GM19395 (cell line): Measurements from ENCODE around the gene AHI1.

Experiments used
- ATAC-seq: cut with Tn5 transposase; IDR thresholded peaks from one replicate; pipeline ENCODE4 v1.9.1; 2021; ENCODE audit warnings: mild to moderate bottlenecking, moderate library complexity; ENCODE audit not compliant: unreplicated experiment

Gene AHI1

DNA sequence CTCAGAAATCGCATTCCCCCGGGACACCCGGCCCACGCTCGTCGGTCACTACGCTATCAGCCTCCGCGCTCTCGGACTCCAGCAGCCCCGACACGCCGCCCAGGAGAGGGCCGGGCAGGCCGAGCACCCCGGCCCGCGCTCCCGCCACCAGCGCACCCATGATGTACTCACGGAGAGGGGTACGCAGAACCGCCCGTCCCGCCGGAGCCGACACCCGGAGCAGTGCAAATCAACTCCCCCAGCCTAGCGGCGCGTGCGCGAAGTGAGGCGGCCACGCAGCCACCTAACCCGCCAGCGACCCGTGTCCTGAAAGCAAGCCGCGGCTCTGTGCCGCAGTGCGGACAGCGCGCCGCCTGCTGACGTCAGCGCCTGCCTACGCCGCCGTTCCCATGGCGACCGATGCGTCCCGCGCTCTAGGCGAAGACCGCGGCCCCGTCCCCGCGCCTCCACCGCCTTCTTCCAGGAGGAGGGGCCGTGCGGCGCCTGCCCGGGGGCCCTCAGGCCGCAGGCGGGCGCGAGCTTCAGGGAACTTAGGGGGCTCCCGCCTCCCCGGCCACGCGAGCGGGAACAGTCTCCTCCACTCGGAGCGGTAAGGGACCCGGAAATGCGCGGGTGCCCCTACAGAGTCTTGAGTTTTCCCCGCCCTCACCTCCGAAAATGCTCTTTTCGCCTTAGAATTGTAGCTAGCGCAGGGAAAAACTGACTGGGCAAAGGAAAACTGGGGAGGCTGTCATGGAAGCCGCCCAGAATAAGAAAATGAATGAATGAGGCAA is at the start of gene AHI1:
AHI1 (minus strand) TSS at position 329 of the 773 bp plus-strand sequence. CDS start 5,503 bp downstream, outside the sequence.
- peak; percentile 94 for ATAC-seq

DNA sequence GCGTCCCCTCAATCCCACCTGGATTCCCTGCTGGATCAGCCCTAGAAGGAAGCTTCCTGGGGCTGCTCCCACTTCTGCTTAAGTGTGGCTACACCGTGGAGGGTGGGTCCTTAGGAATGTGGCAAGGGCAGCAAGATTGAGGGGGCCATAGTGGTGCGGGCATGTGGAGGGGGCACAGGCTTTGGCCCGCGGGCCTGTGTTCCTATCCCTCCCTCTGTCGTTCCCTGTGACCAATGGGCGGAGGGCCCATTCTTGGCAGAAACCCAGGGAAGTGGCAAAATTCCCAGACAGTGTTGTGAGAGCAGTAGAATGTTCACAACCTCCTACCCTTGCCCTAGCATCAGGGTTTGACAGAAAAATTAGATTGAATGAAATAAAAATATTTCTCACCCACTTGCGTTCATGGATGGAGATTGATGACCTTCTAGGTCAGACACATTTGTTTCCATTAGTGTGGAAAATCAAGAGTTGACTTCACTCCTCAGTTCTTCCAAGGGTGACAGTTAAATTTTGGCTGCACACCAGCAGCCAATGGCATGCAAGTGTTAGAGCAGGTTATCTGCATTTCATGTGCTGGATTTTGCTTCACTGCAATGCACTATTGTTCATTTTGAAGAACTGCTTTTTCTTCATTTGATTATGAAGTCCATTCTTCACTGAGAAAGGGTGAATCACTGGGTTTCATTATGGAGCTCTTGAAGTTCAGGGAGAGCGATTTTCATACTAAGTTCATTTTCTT is 49.3 kb upstream of the AHI1 start:
- no peak for ATAC-seq

DNA sequence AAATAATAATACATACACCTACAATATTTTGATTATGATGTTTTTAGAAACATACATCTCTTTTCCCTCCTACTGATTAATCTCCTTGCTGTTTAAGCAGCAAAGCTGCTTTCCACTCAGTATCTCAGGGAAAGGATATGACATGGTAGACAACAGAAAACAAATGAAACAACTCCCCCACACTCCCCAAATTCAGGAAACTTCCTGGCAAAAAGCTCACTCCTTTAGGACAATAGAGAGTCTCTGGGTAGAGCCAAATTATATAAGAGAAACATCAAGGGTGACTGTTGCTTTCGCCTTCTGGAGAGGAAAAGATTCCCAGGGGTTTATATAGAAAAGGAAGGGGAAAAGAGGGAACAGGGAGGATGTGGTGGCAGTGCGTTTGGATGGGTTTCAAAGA is 48.7 kb upstream of the AHI1 start:
- ATAC-seq, result no peak

DNA sequence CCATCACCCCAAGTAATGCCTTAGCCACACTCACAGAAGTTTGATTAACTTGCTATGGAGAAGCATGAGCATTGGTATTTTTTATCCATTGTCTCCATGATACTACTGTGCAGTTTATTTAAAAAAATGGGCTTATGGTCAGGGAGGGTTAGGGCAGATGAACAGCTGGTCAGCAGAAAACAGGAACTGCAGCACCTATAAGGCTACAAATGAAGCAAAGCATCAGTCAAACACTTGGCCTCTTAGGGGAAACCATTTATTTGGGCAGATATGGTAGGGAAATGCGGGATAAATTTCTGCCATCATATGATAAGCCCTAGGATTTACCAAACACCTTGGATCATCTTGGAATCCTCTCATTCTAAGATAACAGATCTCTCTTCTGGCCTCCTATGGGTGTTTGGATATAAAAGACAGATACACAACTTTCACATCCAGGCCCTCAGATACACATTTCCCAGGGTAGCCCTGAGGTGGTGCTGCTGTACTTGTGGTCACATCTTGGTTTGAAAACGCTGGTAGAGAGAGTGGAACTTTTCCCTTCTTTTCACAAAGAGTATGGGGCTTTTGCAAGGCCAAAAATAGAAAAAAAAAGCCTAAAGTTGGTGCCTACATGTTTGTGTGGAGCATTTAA is 42.8 kb upstream of the AHI1 start:
- ATAC-seq, result no peak

DNA sequence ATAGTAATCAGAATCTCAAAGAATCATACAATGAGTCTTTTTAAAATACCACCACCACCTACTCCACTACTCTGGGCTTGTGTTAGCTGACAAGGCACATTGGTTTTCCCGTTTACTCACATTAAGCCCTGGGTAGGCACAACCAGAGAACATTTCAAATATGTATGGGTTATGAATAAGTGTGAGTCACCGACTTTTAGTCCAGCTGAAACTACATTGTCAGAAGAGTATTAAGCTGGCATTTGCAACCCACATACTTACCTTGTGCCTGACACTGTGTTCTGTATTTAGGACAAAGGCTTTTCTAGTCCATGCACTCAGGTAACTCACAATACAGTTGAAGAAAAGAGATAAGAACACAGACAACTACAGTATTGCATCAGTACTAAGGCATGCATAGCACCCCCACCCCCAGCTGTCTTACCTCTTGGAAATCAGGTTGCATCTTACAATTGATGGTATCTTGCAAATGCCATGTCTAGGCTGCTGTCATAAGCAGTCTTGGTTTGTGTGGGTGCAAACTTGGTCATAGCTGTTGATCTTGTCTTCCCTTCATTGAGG is 40.3 kb upstream of the AHI1 start:
- no peak for ATAC-seq

DNA sequence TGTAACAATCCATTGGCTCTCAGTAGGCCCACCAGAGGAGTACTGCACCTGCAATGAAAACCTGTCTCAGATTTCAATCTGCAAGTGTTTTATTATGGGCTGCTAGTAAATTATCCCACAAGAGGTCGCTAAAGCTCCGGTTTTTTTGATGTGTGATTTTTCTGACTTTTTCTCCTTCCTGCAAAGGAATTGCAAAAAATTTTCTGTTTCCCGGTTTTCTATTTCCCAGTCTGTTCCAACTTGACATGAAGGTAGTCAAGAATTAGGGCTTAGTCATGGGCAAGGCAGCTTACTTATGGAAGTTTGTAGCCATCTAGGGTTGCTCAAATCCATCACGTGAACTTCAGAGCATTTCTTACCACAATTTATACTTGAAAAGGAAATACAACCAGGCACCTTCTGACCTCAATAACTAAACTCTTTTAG is 38.5 kb upstream of the AHI1 start:
- ATAC-seq, result no peak

DNA sequence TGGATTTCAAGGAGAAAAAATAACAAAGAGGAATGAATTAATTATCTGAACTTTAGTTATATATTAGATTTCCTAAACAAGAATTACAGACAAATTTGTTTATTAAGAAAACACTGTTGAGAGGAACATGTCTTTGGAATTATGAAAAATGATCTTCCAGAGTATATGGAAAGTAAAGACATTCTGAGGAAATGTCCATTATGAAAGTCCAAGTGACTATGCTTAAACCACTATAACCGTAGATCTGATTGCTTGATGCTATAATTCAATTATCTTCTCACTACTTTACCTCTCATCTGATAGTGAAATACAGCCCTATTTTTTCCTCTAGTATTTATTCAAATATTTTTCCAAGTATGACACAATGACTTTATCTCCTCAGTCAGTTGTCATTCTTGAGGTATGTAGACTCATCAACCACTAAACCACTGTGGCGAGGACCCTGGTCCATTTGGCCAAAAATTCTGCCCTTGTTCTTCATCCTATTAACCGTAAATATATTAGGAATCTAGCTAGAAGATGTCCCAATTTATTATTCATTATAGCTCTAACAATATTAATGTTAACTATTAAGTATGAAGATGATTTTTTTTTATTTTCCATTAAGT is 37.3 kb upstream of the AHI1 start:
- ATAC-seq, result no peak

DNA sequence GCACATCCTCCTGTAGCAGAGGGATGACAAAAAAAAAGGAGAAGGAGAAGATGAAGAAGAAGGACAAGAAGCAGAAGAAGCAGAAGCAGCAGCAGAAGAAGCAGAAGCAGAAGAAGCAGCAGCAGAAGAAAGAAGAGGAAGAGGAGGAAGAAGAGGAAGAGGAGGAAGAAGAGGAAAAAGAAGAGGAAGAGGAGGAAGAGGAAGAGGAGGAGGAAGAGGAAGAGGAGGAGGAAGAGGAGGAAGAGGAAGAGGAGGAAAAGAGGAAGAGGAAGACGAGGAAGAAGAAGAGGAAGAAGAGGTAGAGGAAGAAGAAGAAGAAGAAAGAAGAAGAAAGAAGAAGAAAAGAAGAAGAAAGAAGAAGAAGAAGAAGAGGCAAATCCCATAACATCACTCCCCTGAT is 35.0 kb upstream of the AHI1 start:
- no peak for ATAC-seq

DNA sequence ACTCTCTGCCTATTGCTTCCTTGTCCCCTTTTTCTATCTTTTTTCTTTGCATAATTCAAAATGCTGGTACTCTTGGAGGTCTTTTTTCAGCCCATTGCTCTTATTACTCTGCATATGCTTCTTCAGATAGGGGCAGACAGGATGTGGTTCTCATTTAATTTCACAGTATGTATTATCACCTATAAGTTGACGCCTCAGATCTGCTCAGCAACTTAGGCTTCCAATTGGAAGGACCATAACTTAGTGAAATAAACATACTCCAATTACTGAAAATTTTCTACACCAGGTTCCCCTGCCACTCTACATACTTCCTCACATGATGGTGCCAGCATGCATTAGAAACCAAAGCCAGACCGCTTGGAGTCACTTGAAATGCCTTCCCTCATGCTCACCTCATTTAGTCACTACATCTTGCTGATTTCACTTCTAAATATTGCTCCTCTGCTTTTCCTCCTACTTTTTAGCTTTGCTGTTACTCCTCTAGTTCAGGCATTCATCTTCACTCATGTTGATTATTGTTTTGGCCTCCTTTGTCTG is 34.5 kb upstream of the AHI1 start:
- ATAC-seq, result no peak

DNA sequence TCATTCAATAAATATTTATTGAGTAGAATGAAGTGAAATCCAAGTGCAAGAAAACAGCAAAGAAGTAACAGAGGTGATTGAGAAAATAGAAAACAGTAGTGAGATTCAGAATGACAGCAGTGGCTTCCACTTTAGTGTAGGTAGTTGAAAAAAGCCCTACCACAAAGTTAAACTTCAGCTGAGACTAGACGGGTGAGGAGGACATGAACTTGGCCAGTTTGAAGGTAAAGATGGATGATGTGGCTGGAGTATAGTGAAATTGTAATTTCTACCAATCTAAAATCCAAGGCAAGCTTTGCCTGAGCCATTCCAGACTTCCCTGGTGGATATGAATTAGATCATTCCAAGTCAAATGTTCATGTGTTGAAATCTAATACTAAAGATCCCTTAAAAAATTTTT is 32.6 kb upstream of the AHI1 start:
- ATAC-seq, result no peak

DNA sequence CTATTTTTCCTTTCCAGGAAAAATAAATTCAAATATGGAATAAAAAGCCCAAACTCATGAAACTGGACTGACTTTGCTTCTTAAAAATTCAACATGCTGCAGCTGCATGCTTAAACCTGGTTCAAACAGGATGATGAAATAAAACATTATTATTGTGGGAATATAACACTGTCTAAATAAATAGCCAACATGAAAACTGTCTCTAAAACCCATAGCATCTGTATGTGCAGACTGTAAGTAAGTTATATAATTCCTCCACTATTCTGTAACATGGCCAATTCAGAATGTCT is 30.4 kb upstream of the AHI1 start:
- ATAC-seq, result no peak

DNA sequence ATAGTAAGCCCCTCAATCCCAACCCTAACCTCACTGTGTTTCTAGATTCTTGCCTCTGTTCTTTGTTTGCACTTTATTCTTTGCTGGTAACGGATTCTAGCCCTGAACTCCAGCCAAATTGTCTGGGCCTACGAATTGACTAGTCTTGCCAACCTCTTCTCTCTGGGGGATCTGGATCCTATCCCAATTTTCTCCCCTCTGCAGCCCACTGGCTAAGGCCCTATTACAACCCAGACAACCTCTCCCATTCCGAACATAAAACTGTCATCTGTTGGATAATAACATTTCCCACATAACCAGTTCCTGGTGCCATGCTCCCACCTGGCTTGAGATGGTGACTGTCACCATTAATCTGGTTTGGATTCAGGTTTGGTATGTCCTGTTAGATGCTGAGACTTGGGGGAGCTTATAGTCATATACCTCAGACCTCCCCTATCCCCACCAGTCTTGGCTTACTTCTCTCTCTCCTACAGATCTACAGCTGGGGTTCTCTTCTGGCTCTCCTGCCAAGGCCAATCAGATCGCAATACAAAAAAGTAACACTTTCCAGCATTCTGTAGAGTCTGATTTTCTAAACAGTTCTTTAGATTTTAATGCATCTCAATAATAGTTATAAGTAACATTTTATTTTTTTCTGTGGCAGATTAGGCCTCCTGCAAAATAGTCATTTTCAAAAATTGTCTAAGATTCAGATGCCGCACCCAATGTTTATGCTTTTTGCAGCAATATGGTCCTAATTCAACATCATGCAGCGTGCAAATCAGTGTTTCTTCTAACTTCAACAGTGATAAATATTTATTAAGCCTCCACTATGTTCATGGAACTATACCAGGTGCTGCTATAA is 29.8 kb upstream of the AHI1 start:
- ATAC-seq, result no peak

DNA sequence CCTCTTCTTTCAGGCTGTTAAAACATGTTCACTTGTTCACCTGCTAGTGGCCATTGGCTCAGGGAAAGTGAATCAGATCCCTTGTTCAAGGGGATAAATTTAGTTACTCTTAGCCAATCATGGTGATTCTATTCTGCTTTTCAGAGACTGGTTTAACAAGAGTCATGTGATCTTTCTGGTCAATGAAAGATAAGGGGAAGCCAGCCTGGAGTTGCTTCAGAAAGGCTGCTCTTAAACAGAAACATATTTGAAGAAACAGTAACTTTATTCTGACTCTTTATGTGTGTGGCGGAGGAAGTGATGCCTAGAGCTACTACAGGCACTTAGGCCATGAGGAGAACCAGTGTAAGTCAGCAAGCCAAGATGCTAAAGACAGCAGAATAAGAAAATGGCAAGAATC is 28.1 kb upstream of the AHI1 start:
- no peak for ATAC-seq

DNA sequence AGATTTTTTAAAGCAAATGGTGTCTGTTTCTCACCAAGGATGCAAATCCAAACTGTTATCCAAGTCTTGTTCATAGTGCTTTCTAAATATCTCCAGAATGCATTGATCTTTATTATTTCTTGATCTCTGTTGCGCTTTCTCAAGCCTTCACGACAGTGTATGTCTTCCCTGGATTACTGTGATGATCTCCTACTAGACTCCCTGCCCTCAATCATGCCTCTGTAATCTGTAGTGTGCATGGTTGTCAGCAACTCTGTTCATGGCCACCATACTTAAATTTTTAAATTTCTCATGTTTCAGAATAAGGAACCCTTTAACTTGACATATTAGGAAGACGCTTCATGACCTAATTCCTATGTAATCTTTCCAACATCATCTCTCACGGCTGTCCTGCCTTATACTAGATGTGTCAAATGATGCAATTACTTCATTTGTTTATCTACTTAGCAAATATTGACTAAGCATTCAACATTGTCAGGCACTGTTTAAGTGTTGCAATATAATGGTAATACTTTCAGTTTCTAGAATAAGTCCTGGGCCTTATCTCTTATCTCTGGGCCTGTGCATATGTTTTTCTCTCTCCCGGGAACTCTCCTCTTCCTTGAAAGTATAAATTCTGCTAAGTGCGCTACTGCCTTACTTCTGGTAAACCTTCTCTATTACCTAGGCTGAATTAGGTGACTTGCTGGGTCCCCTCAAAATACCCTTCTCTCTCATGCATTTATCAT is 25.6 kb upstream of the AHI1 start:
- ATAC-seq, result no peak

DNA sequence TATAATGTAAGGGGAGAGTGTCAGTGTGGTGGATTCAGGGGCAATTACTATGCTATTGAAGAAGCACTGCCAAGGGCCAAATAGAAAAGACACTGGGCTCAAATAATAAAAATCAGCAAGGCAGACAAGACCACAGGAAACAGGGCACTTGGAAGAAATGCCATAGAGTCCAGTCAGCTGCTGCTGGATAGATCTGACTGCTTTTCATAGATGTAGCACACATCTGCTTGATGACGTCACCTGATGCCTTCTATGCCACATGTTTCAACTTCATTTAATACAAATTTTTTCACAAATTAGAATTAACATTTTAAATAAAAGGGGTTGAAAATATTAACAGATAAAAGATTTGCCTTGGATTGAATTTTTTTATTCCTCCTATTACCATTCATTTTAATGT is 23.9 kb upstream of the AHI1 start:
- no peak for ATAC-seq

DNA sequence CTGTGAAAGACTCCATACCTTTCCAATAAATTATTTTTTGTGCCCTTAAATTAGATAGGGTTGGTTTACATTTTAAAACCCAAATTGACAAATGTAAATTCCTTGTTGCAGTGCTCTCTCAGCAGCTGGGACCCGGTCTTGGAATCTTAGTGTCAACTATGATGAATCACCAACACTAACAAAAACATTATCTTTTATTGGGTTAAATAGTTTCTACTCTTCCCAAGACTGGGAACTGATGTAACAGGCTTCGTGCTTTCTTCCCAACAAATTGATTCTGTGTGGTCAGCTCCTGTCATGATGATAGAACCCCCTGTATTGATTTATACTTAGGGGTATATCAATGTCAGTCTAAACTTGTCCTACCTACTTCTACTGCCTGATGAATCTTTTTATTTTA is 23.2 kb upstream of the AHI1 start:
- no peak for ATAC-seq

DNA sequence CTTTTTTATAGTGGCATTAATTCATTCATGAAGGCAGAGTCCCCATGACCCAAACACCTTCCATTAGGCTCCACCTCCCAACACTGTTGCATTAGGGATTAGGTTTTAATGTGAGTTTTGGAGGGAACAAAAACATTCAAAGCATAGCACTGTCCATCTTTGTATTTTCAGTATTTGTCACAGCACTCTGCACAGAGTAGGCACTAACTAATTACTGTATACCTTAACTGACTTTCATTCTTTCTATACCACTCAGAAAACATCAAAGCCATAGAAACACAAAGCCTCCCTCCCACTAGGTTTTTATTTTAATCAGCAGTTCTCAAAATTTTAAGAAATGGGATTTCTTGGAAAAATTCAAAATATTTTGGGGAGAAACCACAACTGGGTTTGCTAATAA is 21.8 kb upstream of the AHI1 start:
- no peak for ATAC-seq

DNA sequence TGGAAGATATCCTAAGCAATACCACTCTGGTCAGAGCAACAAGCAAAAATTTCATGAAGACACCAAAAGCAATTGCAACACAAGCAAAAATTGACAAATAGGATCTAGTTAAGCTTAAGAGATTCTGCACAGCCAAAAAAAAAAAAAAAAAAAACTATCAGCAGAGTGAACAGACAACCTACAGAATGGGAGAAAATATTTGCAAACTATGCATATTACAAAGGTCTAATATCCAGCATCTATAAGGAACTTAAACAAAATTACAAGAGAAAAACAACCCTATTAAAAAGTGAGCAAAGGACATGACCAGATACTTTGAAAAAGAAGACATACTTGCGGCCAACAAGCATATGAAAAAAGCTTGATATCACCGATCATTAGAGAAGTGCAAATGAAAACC is 20.0 kb upstream of the AHI1 start:
- ATAC-seq, result no peak

DNA sequence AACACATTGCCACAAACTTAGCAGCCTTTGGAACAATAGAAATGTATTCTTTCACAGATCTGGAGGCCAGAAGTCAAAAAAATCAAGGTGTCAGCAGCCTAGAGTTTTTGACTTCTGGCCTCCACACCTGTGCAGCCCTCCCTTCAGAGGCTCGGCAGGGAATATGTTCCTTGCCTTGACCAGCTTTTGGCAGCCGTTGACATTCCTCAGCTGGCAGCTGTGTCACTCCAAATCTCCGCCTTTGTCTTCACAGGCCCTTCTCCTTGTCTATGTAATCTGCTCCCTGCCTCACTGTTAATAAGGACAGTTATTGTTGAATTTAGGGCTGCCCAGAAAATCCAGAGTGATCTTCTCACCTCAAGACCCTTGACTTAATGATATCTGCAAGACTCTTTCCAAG is 17.2 kb upstream of the AHI1 start:
- ATAC-seq, result no peak
